Activated CD4-positive, alpha-beta T cell treated with anti-CD3 and anti-CD28 coated beads, Interleukin-2, amount 50 U/mL, for 48 hours (primary cell): Measurements from ENCODE around the gene EMX2.

ENCODE experiments used
- DNase-seq, 2 experiments: peaks; one replicate each; pipeline ENCODE4 v3.0.0-alpha.2; 2020

Gene EMX2

DNA sequence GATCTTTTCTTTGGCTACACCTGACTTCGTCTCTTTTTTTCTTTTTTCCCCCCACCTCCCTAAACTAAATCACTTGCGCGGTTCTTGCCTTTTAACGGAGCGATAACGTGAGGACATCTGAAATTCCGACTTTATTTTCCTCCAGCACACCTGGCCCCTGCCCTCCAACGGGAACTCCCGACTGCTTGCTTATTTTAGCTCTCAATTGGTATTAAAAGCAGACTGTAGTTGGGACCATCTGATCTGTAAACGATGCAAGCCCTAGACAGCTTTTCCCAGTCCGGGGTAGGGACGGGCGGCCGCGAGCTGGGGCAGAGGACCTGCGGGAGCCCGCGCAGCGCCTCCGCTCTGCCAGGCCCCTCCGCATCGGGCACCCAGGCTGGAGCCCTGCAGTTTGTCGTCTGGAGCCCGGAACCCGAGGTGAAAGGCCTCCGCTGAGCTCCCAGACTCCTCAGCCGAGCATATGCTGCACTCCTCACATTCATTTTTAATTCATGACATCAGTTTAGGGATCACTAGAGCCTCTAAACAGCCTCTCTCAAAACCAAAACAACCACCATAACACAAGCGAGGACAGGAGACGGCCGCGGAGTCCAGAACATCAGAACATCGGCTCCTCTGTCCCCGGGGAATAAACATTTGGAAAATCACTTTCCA is 10.0 kb upstream of the EMX2 start:
- DNase-seq: no peak

- no peak for DNase-seq
Measured at GRCh38 chr10:117533507-117534281, 8.9 kb upstream of the EMX2 start.

DNA sequence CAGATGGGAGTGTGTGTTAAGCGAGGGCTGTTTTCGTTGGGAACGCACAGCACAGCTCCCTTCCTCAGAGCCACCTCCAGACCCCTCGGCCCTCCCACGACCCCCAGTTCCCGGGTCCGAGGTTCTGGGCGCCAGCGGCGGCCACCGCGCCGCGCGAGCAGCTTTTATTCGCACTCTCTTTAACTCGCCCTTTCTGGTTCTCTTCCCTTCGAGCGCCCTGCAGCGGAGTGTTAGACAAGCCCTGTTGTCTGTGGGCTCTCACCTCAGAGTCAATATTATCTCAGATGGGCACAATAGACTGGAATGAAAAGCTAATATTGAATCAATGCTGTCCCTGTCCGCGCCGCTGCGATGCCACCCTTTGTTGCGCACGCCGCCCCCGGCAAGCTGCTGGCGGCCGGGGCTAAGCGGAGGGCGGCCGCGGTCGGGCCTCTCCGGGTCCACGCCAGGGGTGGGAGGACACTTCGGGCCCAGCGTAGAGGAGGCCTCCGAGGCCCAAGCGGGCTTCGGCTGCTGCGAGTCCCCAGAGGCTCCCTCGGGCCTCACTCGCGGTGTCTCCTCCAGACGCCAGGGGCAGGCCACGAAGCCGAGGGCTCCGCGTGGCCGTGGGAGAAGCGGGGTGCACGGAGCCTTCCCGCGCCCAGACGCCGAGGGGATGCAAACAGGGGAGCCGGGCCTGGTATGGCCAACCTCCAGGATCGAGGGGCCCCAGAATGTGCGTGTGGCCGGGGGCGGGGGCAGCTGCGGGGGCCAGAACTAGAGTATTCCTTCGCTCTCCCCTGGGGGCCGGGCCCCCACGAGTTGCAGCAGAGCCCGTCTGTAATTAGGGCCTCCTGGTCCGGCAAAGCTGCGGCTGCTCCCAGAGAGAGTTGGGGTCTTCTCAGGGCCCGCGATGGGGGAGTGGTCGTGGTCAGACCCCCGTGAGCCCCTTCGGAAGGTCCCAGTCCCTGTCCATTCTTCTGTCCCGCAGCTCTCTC is 7.9 kb upstream of the EMX2 start:
- DNase-seq: no peak

DNA sequence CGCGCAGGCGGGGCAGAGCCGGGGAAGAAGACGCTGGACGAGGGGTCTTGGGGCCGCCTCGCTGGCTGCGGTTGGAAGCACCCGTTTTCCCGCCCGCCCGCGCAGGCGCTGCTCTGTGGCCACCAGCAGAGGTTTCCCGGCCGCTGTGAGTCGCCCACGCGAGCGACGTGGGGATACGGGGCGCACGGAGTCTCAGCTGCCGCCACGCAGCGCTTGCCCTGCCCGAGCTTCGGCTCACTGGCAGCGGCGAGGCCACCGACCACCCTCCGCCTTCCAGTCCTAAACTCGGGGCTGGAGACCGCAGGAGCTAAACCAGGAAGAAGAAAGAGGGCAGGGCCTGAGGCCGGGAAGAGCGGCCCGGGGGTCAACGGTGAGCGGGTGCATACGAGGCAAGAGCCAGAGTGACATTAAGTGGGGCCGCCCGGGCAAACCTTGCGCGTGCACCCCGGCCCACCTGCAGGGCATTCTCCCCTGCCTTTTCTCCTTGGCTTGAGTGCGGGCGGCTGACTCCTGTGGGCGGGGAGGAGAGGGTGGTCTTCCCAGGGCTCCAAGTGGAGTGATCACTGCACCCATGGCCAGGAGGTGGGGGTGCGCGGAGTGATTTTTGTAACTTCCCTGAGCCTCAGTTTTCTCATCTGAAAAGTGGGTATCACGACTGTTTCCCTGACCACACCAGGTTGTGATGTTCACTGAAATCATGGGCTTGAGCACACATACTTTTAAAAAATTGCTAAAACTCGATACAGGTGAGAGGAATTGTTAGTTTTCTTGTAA is 7.1 kb upstream of the EMX2 start:
- DNase-seq: no peak

DNA sequence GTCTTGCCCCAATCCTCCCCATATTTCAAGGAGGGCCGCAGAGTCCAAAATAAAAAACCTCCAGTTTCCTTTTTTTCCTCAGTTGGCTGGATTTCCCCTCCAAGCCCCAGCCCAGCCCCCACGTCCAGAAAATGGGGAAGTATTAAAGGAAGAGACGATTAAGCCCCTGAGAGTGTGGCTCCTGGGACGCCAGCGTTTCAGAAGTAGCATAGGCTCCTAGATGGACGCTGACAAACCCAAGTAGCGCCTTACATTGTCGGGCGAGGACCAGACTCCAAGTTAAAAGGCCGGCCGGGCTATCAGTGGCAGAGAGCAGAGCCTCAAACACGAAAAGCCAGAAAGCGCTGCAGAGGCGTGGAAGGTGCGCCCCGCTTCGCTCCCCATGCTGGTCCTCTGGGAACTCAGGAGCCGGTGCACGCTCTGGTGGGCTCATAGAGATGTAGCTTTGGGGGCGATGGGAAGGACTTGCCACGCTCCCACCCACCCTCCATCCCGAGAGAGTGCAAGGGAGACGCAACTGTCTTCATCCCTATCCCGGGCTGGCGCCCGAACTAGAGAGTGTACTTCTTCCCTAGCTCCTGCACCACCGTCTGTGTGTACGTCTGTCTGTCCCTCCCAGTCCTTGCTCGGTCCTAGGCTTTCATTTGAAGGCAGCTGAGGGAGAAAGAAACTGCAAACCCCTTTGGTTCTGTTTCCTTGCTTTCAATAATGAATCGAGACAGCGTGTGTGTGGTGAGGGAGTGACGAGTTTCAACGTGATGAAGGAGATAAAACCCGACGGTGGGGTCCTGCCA is 6.3 kb upstream of the EMX2 start:
- DNase-seq: no peak

DNA sequence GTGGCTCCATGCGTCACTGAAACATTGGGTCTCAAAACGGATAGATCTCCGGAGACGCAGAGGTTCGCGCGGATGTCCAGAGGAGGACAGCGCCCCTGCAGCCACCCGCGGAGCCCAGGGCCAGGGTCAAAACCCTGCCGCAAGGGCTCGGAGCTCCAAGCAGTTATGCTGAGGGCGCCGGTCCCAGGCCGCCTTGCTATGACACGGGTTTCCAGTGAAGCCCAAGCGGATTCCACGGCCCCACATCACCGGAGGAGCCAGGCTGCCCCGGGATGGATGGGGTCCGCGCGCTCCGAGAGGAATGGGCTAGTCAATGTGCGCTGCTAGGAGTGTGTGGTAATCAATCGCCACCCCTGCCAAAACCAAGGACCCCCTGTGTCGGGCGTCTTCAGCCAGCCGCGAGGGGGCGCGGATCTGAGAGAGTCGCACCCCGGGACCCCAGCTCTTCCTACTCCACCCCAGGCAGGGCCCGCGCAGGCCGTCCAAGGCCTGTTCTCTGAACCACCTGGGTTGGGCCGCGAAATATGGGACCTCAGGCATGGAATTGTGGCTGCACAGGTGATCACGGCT is 5.6 kb upstream of the EMX2 start:
- DNase-seq: peak in 1 of 2 experiments; percentile 10

GRCh38 chr10:117537436-117537903 is 5.1 kb upstream of the EMX2 start:
- DNase-seq: peak in 1 of 2 experiments; percentile 35

GRCh38 chr10:117537904-117538524 is 4.5 kb upstream of the EMX2 start:
- no peak for DNase-seq

DNA sequence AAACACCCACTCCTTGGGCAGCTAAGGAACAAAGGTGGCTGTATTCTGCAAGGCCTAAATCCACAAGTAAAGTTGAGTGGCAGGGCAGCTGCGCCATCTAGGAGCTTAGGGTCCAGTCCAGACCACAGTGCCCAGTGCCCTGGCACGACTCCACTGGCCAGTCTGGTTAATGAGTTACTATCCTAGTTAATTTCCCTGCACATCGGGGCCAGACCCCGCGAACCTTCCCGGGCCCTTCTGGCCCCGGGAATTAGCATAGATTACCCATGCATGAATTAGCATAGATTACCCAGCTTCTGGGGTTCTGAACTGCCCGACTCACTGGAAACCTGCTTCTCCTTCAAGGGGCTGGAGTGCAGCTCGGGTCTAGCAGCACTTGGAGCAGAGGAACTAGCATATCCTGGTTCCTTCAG is 3.2 kb upstream of the EMX2 start:
- DNase-seq: no peak

GRCh38 chr10:117539903-117540639 is 2.5 kb upstream of the EMX2 start:
- DNase-seq: no peak

DNA sequence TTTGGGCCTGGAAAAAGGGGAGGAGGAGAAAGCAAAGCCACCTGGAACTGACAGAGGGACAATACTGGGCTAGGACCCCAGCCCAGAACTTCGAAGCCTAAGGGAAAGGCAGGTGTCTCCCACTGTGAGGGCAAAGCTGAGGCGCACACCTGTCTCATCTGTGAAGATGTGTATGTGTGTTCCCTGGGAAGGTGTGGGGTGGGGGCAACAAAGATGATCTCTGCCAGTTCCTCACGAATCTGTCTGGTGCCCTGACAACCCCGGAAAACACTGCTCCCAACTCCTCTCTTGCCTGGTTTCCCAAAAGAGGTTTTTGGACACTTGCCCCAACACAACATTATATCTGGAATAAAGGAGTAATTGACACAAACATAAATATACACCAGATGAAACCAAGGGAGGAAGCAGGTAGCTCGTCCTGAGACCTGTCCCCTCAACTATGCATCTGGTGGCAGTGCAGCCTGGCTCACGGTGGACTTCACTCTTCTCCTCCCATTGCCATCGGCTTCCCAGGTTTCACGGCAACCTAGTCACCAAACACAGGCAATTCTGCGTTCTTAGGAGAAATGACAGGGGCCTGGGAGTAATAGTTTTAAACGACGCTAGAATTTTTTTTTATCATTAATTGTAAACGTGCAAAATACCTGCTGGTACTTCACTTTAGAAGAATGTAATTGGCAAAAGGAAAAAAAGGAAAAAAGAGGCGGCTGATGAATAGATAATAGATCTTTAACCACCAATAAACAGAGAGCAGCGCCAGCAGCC is 1.7 kb upstream of the EMX2 start:
- DNase-seq: no peak

GRCh38 chr10:117541405-117541908 is 1.1 kb upstream of the EMX2 start:
- no peak for DNase-seq

- DNase-seq: no peak
Measured at GRCh38 chr10:117541909-117542705, 439 bp upstream of the EMX2 start.

- DNase-seq: peak in 1 of 2 experiments; percentile 47
Measured at GRCh38 chr10:117543225-117544003, 868 bp downstream of the EMX2 start.

DNA sequence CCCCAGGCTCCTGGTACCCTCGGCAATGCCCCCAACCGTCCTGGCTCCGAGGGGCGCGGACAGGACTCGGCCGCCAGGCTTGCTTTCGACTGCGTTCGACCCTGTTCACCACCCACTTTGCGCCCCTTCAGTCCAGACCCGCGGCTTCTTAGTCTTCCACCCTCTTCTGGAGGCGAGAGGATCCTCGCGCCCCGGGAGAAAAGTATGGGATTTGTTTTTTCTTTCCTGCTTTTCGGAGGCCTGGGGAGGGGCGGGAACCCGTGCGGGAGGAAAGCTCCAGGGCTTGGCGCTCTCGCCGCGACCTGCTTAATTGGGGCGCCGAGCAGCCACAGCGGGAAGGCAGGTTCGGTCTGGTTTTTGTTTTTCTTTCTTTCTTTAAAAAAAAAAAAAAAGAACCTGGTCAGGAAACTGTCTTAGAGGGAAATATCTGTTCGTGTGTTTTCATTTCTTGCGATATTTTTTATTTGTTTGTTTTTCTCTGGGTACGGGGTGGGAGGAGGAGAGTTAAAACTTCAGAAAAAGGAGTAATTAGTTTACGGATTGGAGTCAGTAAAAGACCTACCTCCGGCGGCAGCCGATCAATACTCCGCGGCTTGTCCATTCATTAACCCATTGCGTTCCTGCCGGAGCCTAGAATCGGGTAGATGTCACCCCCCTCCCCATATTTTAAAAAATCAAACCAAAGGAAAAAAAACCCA is 1.6 kb downstream of the EMX2 start:
- no peak for DNase-seq

- DNase-seq: no peak
Measured at GRCh38 chr10:117544711-117545140, 2.2 kb downstream of the EMX2 start.
